GM23248 (cell line): ENCODE measurements around the gene CRYBG1. TPM values are rescaled to one million over a fixed set of nuclear protein-coding genes. Genes with fewer than 3 reads are reported as not detected.

Experiments
- DNase-seq: peaks from one replicate; pipeline ENCODE4 v3.0.0-alpha.2; 2015
- H2AFZ ChIP-seq: fragments of 200-600 bp; sonication (generic); 2 replicates; pipeline ENCODE4 v1.6.1; 2016; ENCODE audit warnings: antibody characterized with exemption
- H3F3A ChIP-seq: fragments of 200-600 bp; sonication (generic); 2 replicates; pipeline ENCODE4 v1.6.1; 2016; ENCODE audit warnings: mild to moderate bottlenecking, antibody characterized with exemption, mixed run types; ENCODE audit not compliant: insufficient read depth
- H3K27ac ChIP-seq: fragments of 200-600 bp; sonication (generic); 2 replicates; pipeline ENCODE4 v1.5.1; 2016; ENCODE audit warnings: mild to moderate bottlenecking
- H3K27me3 ChIP-seq: fragments of 200-600 bp; sonication (generic); replicated peaks from 2 replicates; pipeline ENCODE4 v1.6.1; 2016; ENCODE audit warnings: mild to moderate bottlenecking; ENCODE audit not compliant: insufficient read depth
- H3K36me3 ChIP-seq: fragments of 200-600 bp; sonication (generic); 2 replicates; pipeline ENCODE4 v1.6.1; 2016; ENCODE audit warnings: low read depth, mild to moderate bottlenecking
- H3K4me1 ChIP-seq: fragments of 200-600 bp; sonication (generic); 2 replicates; pipeline ENCODE4 v1.6.1; 2016; ENCODE audit warnings: mild to moderate bottlenecking; ENCODE audit not compliant: insufficient read depth
- H3K4me2 ChIP-seq: fragments of 200-600 bp; sonication (generic); one replicate; pipeline ENCODE4 v1.6.1; 2016; ENCODE audit warnings: mild to moderate bottlenecking; ENCODE audit not compliant: unreplicated experiment
- H3K4me3 ChIP-seq: fragments of 200-600 bp; sonication (generic); 2 replicates; pipeline ENCODE4 v1.5.1; 2016; ENCODE audit warnings: mild to moderate bottlenecking
- H3K79me2 ChIP-seq: fragments of 200-600 bp; sonication (generic); 2 replicates; pipeline ENCODE4 v1.6.1; 2016; ENCODE audit warnings: mild to moderate bottlenecking; ENCODE audit not compliant: insufficient read depth
- H3K9ac ChIP-seq: fragments of 200-600 bp; sonication (generic); 2 replicates; pipeline ENCODE4 v1.6.1; 2016; ENCODE audit warnings: mild to moderate bottlenecking
- H3K9me2 ChIP-seq: fragments of 200-600 bp; sonication (generic); 2 replicates; pipeline ENCODE4 v1.6.1; 2016; ENCODE audit warnings: mixed run types, mild to moderate bottlenecking, moderate library complexity; ENCODE audit not compliant: insufficient read depth
- H3K9me3 ChIP-seq: fragments of 200-600 bp; sonication (generic); one replicate; pipeline ENCODE4 v1.6.1; 2017; ENCODE audit warnings: low read depth
- H4K20me1 ChIP-seq: fragments of 200-600 bp; sonication (generic); 2 replicates; pipeline ENCODE4 v1.6.0; 2016; ENCODE audit not compliant: insufficient read depth
- EZH2 ChIP-seq: fragments of 200-600 bp; sonication (generic); IDR thresholded peaks from 2 replicates; pipeline ENCODE4 v1.6.1; 2018; ENCODE audit warnings: antibody characterized with exemption, mild to moderate bottlenecking; ENCODE audit not compliant: insufficient read depth, poor library complexity, severe bottlenecking
- EZH2phosphoT487 ChIP-seq: fragments of 200-600 bp; sonication (generic); IDR thresholded peaks from 2 replicates; pipeline ENCODE4 v1.6.1; 2018; ENCODE audit warnings: antibody characterized with exemption, moderate library complexity, mild to moderate bottlenecking, low read depth; ENCODE audit not compliant: insufficient read depth
- WGBS, 2 experiments: methylation state at CpG; one replicate each; pipeline ENCODE4 v1.1.6; 2015 to 2017; ENCODE audit warnings: low lambda C conversion rate in 2 of 2, low coverage in 1 of 2; ENCODE audit errors: missing lambda C conversion rate in 2 of 2; 5-methylcytosine and 5-hydroxymethylcytosine counted together
- in situ Hi-C: fragments of 300-500 bp; cut with MboI; formaldehyde crosslinking; loops from 2 replicates; pipeline ENCODE4 v1.15.0; 2020
- polyA plus RNA-seq: library from polyadenylated mRNA; unstranded; fragments of >200 nt; fragmentation: Nextera tagmentation; extraction: Ambion mirVana; gene quantifications from 2 replicates; pipeline ENCODE4 v1.2.1, GENCODE V29; 2016
- total RNA-seq: library from RNA; depleted of rRNA; stranded (reverse); fragments of >200 nt; shearing (Covaris generic); gene quantifications from 2 replicates; pipeline ENCODE4 v1.2.3, GENCODE V29; 2014

Gene CRYBG1
- total and polyA plus RNA-seq, 2 experiments from 2014 or later, result 1.9 to 8.4 TPM

DNA sequence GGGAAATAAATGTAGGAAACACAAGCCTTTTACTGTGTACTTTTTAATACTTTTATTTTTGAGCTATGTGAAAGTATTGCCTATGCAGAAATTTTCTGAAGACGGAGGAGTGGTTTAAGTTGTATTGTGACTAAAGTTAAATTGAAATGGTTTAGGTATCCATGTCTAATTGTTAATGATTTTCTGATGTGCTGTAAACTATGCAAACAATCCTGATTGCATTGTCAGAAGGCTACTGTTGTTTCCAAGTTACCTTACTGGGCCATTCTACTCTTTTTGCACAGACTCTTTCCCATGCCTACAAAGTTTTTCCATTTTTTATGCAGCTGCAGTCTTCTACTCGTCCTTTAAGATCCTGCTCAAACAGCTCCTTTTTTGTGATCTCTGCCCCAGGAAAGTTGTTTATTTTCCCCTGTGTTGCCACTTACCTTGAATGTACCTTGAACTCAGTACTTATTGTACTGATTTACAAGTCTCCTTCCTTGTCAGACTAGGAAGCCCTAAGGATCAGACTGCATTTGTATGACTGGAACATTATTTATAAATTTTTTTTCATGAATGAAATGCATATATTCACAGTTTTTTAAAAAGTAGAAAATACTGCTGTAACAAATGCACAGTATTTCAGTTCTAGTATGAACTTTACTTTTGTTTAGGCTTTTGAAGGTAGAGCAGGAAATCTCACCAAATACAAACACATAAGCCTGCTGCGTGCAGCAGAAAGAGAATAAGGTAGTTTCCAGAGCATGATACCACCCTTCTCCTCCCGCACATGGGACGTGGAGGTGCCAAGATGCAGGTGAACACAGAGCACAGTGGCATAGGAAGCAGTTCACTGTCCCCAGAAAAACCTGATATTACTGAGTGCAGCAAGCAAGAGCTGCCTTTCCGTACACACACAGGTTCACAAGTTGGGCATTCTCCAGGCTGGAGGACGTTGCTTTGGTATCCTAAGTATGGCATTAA is 97.8 kb downstream of the CRYBG1 start:
- Histone ChIP-seq H3K27ac (no peak overlapping the region), H3K9ac (no peak overlapping the region), H3K4me2 (no peak overlapping the region), H3K79me2 (no peaks in the 10 kb centered on the region), H3K9me2 (no peaks in the 10 kb centered on the region), H4K20me1 (no peaks in the 10 kb centered on the region), H3K4me3 (no peak overlapping the region), H3K36me3 (no peaks in the 10 kb centered on the region), H3K27me3 (no peaks in the 10 kb centered on the region), H2AFZ (no peak overlapping the region), H3K4me1 (no peaks in the 10 kb centered on the region), H3F3A (no peaks in the 10 kb centered on the region), H3K9me3 (no peaks in the 10 kb centered on the region)
- in situ Hi-C loops, result no loop called here
- 78 to 82% methylated on average over 7 of the region's 7 CpGs for WGBS, 2 experiments
- no peak for TF ChIP-seq EZH2phosphoT487
- no peak for TF ChIP-seq EZH2
- DNase-seq, result no peak

- Histone ChIP-seq H3K27ac (no peak overlapping the region), H4K20me1 (no peaks in the 10 kb centered on the region), H3K9me3 (no peaks in the 10 kb centered on the region), H3F3A (no peaks in the 10 kb centered on the region), H3K9me2 (no peaks in the 10 kb centered on the region), H3K79me2 (no peaks in the 10 kb centered on the region), H3K4me1 (no peaks in the 10 kb centered on the region), H3K27me3 (no peaks in the 10 kb centered on the region), H3K9ac (no peak overlapping the region), H3K4me2 (no peak overlapping the region), H2AFZ (no peak overlapping the region), H3K4me3 (no peak overlapping the region), H3K36me3 (no peaks in the 10 kb centered on the region)
- in situ Hi-C loops, result no loop called here
- no peak for TF ChIP-seq EZH2phosphoT487
- TF ChIP-seq EZH2, result no peak
- 69 to 76% methylated on average over 2 of the region's 2 CpGs for WGBS, 2 experiments
- no peak for DNase-seq
Observed at GRCh38 chr6:106460481-106460880, 100.0 kb downstream of the CRYBG1 start.

GRCh38 chr6:106461084-106461483 is 100.6 kb downstream of the CRYBG1 start:
- Histone ChIP-seq H3K9me2 (no peaks in the 10 kb centered on the region), H3F3A (no peaks in the 10 kb centered on the region), H4K20me1 (no peaks in the 10 kb centered on the region), H2AFZ (no peak overlapping the region), H3K36me3 (no peaks in the 10 kb centered on the region), H3K79me2 (no peaks in the 10 kb centered on the region), H3K4me2 (no peak overlapping the region), H3K9ac (no peak overlapping the region), H3K4me1 (no peaks in the 10 kb centered on the region), H3K27me3 (no peaks in the 10 kb centered on the region), H3K4me3 (no peak overlapping the region), H3K9me3 (no peaks in the 10 kb centered on the region), H3K27ac (no peak overlapping the region)
- no peak for DNase-seq
- TF ChIP-seq EZH2phosphoT487 (no peak), EZH2 (no peak)
- in situ Hi-C loops, result no loop called here

- DNase-seq, result no peak
- Histone ChIP-seq H3K9me2 (no peaks in the 10 kb centered on the region), H3K27ac (no peak overlapping the region), H4K20me1 (no peaks in the 10 kb centered on the region), H3K36me3 (no peaks in the 10 kb centered on the region), H3K4me1 (no peaks in the 10 kb centered on the region), H2AFZ (no peak overlapping the region), H3K27me3 (no peaks in the 10 kb centered on the region), H3K4me3 (no peak overlapping the region), H3F3A (no peaks in the 10 kb centered on the region), H3K79me2 (no peaks in the 10 kb centered on the region), H3K4me2 (no peak overlapping the region), H3K9me3 (no peaks in the 10 kb centered on the region), H3K9ac (no peak overlapping the region)
- WGBS, 2 experiments, result 75 to 83% methylated on average over 2 of the region's 2 CpGs
- in situ Hi-C loops, result no loop called here
- no peak for TF ChIP-seq EZH2phosphoT487
Observed at GRCh38 chr6:106462923-106463557, 102.5 kb downstream of the CRYBG1 start.
